ENCODE results near the gene ASH1L.

The ASH1L gene

GRCh38 chr1:155463865-155464650 lies 98.5 kb downstream of the ASH1L start:
- no peak for TF ChIP-seq CTCF (IDR thresholded peaks at IDR 0.05; ENCODE audit: low read depth, low read length, missing control alignments)
- peak; percentile 21 for DNase-seq (ENCODE audit: extremely low read depth, low read depth)
- H3K4me3 ChIP-seq (replicated peaks; ENCODE audit: low read depth, low read length), result no peak overlapping the region

- TF ChIP-seq CTCF (IDR thresholded peaks at IDR 0.05; ENCODE audit: low read depth, low read length, missing control alignments), result no peak
- DNase-seq (ENCODE audit: extremely low read depth, low read depth), result no peak
- no peak overlapping the region for H3K4me3 ChIP-seq (replicated peaks; ENCODE audit: low read depth, low read length)
These were observed 104.5 kb downstream of the ASH1L start for GRCh38 chr1:155458111-155458510.

GRCh38 chr1:155457266-155457665 lies 105.3 kb downstream of the ASH1L start:
- H3K4me3 ChIP-seq (replicated peaks; ENCODE audit: low read depth, low read length), result no peak overlapping the region
- DNase-seq (ENCODE audit: extremely low read depth, low read depth), result no peak
- TF ChIP-seq CTCF (IDR thresholded peaks at IDR 0.05; ENCODE audit: low read depth, low read length, missing control alignments), result no peak

GRCh38 chr1:155455588-155456195 lies 106.9 kb downstream of the ASH1L start:
- no peak for DNase-seq (ENCODE audit: extremely low read depth, low read depth)
- no peak for TF ChIP-seq CTCF (IDR thresholded peaks at IDR 0.05; ENCODE audit: low read depth, low read length, missing control alignments)
- H3K4me3 ChIP-seq (replicated peaks; ENCODE audit: low read depth, low read length), result no peak overlapping the region

GRCh38 chr1:155454096-155454495 lies 108.5 kb downstream of the ASH1L start:
- no peak overlapping the region for H3K4me3 ChIP-seq (replicated peaks; ENCODE audit: low read depth, low read length)
- TF ChIP-seq CTCF (IDR thresholded peaks at IDR 0.05; ENCODE audit: low read depth, low read length, missing control alignments), result no peak

GRCh38 chr1:155453141-155453540 lies 109.5 kb downstream of the ASH1L start:
- TF ChIP-seq CTCF (IDR thresholded peaks at IDR 0.05; ENCODE audit: low read depth, low read length, missing control alignments), result no peak
- no peak for DNase-seq (ENCODE audit: extremely low read depth, low read depth)

More at GRCh38 chr1:155454096-155454495, 108.5 kb downstream of the ASH1L start:
- DNase-seq (ENCODE audit: extremely low read depth, low read depth), result no peak

More at GRCh38 chr1:155453141-155453540, 109.5 kb downstream of the ASH1L start:
- H3K4me3 ChIP-seq (replicated peaks; ENCODE audit: low read depth, low read length), result no peak overlapping the region
